NCI-H2227 treated with DMSO at 0.1 percent for 48 hours (cell line): ENCODE measurements around the gene PSD4.

Source experiments
- DNase-seq: peaks from one replicate; lab custom pipeline; 2025; lab: John Stamatoyannopoulos, UW

PSD4 gene

GRCh38 chr2:113167962-113168340 is 5.8 kb upstream of the PSD4 start:
- DNase-seq, result no peak

GRCh38 chr2:113169002-113169530 is 4.7 kb upstream of the PSD4 start:
- no peak for DNase-seq

GRCh38 chr2:113169586-113169985 is 4.2 kb upstream of the PSD4 start:
- DNase-seq, result no peak

- no peak for DNase-seq
Measured at GRCh38 chr2:113171334-113172075, 2.3 kb upstream of the PSD4 start.

GRCh38 chr2:113172721-113173541 is 840 bp upstream of the PSD4 start:
- no peak for DNase-seq

GRCh38 chr2:113174376-113174750 is 592 bp downstream of the PSD4 start:
- DNase-seq, result no peak

GRCh38 chr2:113175042-113175628 is 1.4 kb downstream of the PSD4 start:
- no peak for DNase-seq

- DNase-seq, result no peak
Measured at GRCh38 chr2:113175736-113176695, 2.2 kb downstream of the PSD4 start.

- DNase-seq, result no peak
Measured at GRCh38 chr2:113176696-113177355, 3.1 kb downstream of the PSD4 start.

- no peak for DNase-seq
Measured at GRCh38 chr2:113178069-113178746, 4.4 kb downstream of the PSD4 start.

GRCh38 chr2:113178891-113179290 is 5.1 kb downstream of the PSD4 start:
- DNase-seq, result no peak

- DNase-seq, result no peak
Measured at GRCh38 chr2:113179446-113180045, 5.8 kb downstream of the PSD4 start.

GRCh38 chr2:113180131-113180946 is 6.6 kb downstream of the PSD4 start:
- no peak for DNase-seq

- DNase-seq, result no peak
Measured at GRCh38 chr2:113181258-113182051, 7.7 kb downstream of the PSD4 start.

GRCh38 chr2:113182471-113183260 is 8.9 kb downstream of the PSD4 start:
- DNase-seq, result no peak

GRCh38 chr2:113183264-113183663 is 9.5 kb downstream of the PSD4 start:
- DNase-seq, result no peak

GRCh38 chr2:113183703-113184102 is 9.9 kb downstream of the PSD4 start:
- DNase-seq, result no peak
